Astrocyte of the spinal cord (primary cell): ENCODE results near the gene FBXL17.

Experiments used
- DNase-seq: peaks from one replicate; pipeline ENCODE4 v3.0.0; 2011; ENCODE audit warnings: low read depth, low spot score
- H3K4me3 ChIP-seq: 2 replicates; pipeline ENCODE4 v1.5.1; 2011; ENCODE audit warnings: low read depth, mild to moderate bottlenecking, low read length, moderate library complexity
- CTCF ChIP-seq: IDR thresholded peaks from 2 replicates; pipeline ENCODE4 v1.5.1; 2012; ENCODE audit warnings: low read depth, mild to moderate bottlenecking, low read length, inconsistent platforms
- in situ Hi-C: cut with HindIII; loops from 2 replicates; pipeline ENCODE4 v1.10.0; 2017; ENCODE audit warnings: low sequenced_read_pairs

Gene FBXL17

GRCh38 chr5:108006791-108007190 is 375.1 kb downstream of the FBXL17 start:
- DNase-seq, result no peak
- H3K4me3 ChIP-seq, result no peak overlapping the region
- no peak for TF ChIP-seq CTCF
- in situ Hi-C loops, result no loop called here

GRCh38 chr5:108003178-108003577 is 378.7 kb downstream of the FBXL17 start:
- peak; percentile 76 for DNase-seq
- TF ChIP-seq CTCF, result no peak
- no peak overlapping the region for H3K4me3 ChIP-seq
- in situ Hi-C loops, result no loop called here

- no peak overlapping the region for H3K4me3 ChIP-seq
- no peak for TF ChIP-seq CTCF
- DNase-seq, result no peak
- in situ Hi-C loops, result no loop called here
Measured at GRCh38 chr5:108001222-108001621, 380.7 kb downstream of the FBXL17 start.

GRCh38 chr5:107997338-107997980 is 384.4 kb downstream of the FBXL17 start:
- TF ChIP-seq CTCF, result no peak
- peak; percentile 74 for DNase-seq
- no peak overlapping the region for H3K4me3 ChIP-seq
- in situ Hi-C loops, result no loop called here

GRCh38 chr5:107993341-107993740 is 388.6 kb downstream of the FBXL17 start:
- in situ Hi-C loops, result no loop called here
- DNase-seq, result no peak
- no peak for TF ChIP-seq CTCF
- no peak overlapping the region for H3K4me3 ChIP-seq

- TF ChIP-seq CTCF, result no peak
- in situ Hi-C loops, result no loop called here
- H3K4me3 ChIP-seq, result no peak overlapping the region
- no peak for DNase-seq
Measured at GRCh38 chr5:107990881-107991810, 390.8 kb downstream of the FBXL17 start.
